ENCODE results near the gene NLN.

Gene NLN

GRCh38 chr5:65830856-65831255 is 108.9 kb downstream of the NLN start:
- H3K4me1 ChIP-seq (ENCODE audit: low read depth, poor library complexity, severe bottlenecking): peaks cover 16% of the 10 kb centered on the region
- no peaks in the 10 kb centered on the region for H3K79me2 ChIP-seq (ENCODE audit: insufficient read depth, low read depth)
- TF ChIP-seq CTCF (conservative IDR thresholded peaks at IDR 0.05; ENCODE audit: low read depth, low read length): no peak
- H3K36me3 ChIP-seq (ENCODE audit: insufficient read depth): no peaks in the 10 kb centered on the region
- no peaks in the 10 kb centered on the region for H4K20me1 ChIP-seq (ENCODE audit: insufficient read depth)
- H3K9ac ChIP-seq: no peak overlapping the region
- no peak overlapping the region for H3K27ac ChIP-seq
- H3K4me3 ChIP-seq (IDR thresholded peaks at IDR 0.05; ENCODE audit: insufficient read depth, low read depth, low read length): no peak overlapping the region
- H2AFZ ChIP-seq (ENCODE audit: low read depth): no peak overlapping the region
- no peak overlapping the region for H3K4me2 ChIP-seq
- no peaks in the 10 kb centered on the region for H3K27me3 ChIP-seq (ENCODE audit: insufficient read depth, low read depth)

DNA sequence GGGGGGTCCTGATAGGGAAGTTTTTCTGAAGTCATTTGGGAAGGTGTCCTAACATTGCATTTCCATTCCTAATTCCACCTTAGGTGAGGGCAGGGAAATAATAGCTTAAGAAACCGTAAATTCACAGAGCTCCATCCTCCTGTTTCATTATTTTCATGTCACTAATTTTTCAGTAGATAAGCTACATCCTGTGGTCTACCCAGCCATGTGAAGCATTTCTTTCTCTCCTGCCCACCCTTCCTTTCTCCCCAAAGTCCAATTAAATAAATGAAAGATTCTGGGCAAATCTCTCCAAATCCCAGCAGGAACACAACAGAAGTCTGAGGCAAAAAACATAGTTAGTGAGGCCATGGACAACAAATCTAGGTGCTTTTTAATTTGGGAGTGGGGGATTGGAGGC is 109.3 kb downstream of the NLN start:
- no peak overlapping the region for H2AFZ ChIP-seq (ENCODE audit: low read depth)
- H3K4me2 ChIP-seq: no peak overlapping the region
- H3K36me3 ChIP-seq (ENCODE audit: insufficient read depth): no peaks in the 10 kb centered on the region
- H3K4me3 ChIP-seq (IDR thresholded peaks at IDR 0.05; ENCODE audit: insufficient read depth, low read depth, low read length): no peak overlapping the region
- TF ChIP-seq CTCF (conservative IDR thresholded peaks at IDR 0.05; ENCODE audit: low read depth, low read length): no peak
- H3K4me1 ChIP-seq (ENCODE audit: low read depth, poor library complexity, severe bottlenecking): peaks cover 12% of the 10 kb centered on the region
- H3K9ac ChIP-seq: no peak overlapping the region
- no peaks in the 10 kb centered on the region for H4K20me1 ChIP-seq (ENCODE audit: insufficient read depth)
- H3K27me3 ChIP-seq (ENCODE audit: insufficient read depth, low read depth): no peaks in the 10 kb centered on the region
- no peaks in the 10 kb centered on the region for H3K79me2 ChIP-seq (ENCODE audit: insufficient read depth, low read depth)
- no peak overlapping the region for H3K27ac ChIP-seq

GRCh38 chr5:65832152-65832551 is 110.1 kb downstream of the NLN start:
- H3K27me3 ChIP-seq (ENCODE audit: insufficient read depth, low read depth): no peaks in the 10 kb centered on the region
- TF ChIP-seq CTCF (conservative IDR thresholded peaks at IDR 0.05; ENCODE audit: low read depth, low read length): no peak
- H4K20me1 ChIP-seq (ENCODE audit: insufficient read depth): no peaks in the 10 kb centered on the region
- no peaks in the 10 kb centered on the region for H3K36me3 ChIP-seq (ENCODE audit: insufficient read depth)
- peaks cover 4% of the 10 kb centered on the region for H3K4me1 ChIP-seq (ENCODE audit: low read depth, poor library complexity, severe bottlenecking)
- no peak overlapping the region for H2AFZ ChIP-seq (ENCODE audit: low read depth)
- no peaks in the 10 kb centered on the region for H3K79me2 ChIP-seq (ENCODE audit: insufficient read depth, low read depth)
- H3K27ac ChIP-seq: no peak overlapping the region
- no peak overlapping the region for H3K9ac ChIP-seq
- no peak overlapping the region for H3K4me3 ChIP-seq (IDR thresholded peaks at IDR 0.05; ENCODE audit: insufficient read depth, low read depth, low read length)
- H3K4me2 ChIP-seq: no peak overlapping the region

DNA sequence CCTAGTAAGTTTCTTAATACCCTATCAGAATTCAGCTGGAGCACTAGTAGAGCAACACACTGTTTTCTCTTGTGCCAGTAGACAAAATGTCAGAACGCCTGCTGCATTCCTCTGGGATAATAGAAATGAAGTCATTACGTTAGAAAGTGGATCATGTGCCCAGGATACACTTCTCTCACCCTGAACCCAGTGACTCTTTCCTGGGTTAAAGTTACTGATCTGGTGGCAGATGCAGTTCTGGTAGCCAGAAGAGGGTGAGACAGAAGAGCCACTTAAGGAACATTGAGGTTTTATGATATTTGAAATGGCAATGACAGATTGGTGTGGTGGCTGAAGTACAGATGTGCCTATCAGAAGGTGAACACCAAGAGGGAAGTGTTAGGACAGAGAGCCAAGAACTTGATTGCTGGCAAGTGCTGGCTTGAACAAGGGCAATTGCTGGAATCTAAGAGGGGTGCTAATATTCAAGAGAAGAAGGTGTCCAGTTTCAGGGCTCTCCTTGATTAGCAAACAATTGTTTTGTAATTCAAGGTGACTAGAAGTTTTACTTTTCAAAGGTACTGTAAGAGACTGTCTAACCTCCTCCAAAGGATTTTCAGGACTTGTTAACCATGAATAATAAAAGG is 110.7 kb downstream of the NLN start:
- no peak overlapping the region for H3K4me2 ChIP-seq
- no peak for TF ChIP-seq CTCF (conservative IDR thresholded peaks at IDR 0.05; ENCODE audit: low read depth, low read length)
- H3K27me3 ChIP-seq (ENCODE audit: insufficient read depth, low read depth): no peaks in the 10 kb centered on the region
- H3K27ac ChIP-seq: no peak overlapping the region
- H3K79me2 ChIP-seq (ENCODE audit: insufficient read depth, low read depth): no peaks in the 10 kb centered on the region
- no peak overlapping the region for H3K9ac ChIP-seq
- no peaks in the 10 kb centered on the region for H3K36me3 ChIP-seq (ENCODE audit: insufficient read depth)
- H2AFZ ChIP-seq (ENCODE audit: low read depth): no peak overlapping the region
- H4K20me1 ChIP-seq (ENCODE audit: insufficient read depth): no peaks in the 10 kb centered on the region
- H3K4me1 ChIP-seq (ENCODE audit: low read depth, poor library complexity, severe bottlenecking): no peaks in the 10 kb centered on the region
- no peak overlapping the region for H3K4me3 ChIP-seq (IDR thresholded peaks at IDR 0.05; ENCODE audit: insufficient read depth, low read depth, low read length)

Data from KMS-11 (cell line).